NCI-H2227 treated with DMSO at 0.1 percent for 48 hours (cell line): ENCODE results near the gene RTL5.

Experiments used
- DNase-seq: peaks from one replicate; lab custom pipeline; 2025; lab: John Stamatoyannopoulos, UW

RTL5 gene

DNA sequence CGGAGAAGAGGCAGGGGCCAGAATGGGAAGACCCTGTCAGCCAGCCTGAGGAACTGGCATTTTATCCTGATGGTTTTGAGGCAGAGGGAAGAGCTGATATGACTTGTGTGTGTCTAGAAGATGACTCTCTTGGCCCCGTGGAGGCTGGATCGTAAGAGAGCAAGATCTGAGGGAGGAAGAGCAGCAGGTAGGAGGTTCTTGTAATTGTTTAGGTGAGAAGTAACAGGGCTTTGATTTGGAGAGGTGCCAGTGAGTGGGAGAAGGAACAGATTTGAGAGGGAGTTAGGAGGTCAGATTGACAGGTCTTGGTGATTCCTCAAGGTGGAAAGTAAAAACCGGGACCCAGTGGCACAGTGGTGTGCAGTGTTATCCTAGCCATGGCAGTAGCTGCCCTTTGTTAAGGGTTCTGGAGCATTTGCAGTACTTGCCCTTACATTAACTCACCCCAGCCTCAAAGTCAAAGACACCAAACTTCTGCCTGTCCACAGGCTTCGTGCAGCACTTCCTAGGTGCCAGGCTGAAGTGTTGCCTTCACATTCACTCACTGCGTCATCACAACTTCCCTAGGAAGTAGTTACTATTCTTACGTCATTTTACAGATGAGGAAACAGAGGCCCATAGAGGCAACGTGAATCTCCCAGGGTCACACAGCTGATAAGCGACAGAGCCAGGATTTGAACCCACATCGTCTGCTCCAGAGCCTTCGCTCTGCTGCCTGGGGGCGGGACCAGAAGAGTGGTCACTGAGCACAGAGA, 23.7 kb downstream of the RTL5 start:
- no peak for DNase-seq

DNA sequence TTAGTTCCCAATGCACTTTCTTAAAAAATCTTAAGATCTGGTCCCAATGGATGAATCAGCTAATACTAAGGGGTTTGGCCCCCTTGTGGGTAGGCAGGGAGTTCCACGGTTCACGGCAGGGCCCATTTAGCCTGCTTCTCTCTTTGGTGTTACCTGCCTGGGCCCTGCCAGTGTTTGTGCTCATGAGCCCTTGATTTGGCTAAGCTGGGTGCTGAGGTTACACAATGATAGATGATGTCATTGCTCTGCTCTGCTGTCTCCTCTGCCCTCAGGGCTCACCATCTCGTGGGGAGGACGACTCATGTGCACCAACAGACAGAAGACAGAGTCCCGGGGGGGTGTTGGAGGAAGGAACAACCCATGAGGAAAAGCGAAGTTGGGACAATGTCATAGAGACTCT, 24.4 kb downstream of the RTL5 start:
- DNase-seq: no peak

DNA sequence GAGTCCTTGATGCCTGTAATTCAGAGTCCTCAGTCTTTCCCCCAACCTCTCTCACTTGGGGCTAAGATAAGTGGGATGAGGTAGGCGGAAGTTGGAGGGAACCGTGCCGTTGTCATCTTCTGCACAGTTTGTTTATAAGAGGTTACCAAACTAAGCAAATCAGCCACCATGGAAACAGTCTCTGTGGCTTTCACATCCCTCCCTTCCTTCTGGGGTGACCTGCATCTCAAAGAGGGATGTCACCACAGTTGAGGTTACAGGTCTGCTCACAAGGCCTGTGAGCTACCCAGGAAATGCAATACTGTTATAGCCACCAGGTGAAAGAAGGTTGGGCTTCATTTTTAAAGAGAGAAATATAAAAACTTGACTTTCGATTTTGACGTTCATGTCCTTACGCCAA, 26.3 kb downstream of the RTL5 start:
- DNase-seq: no peak

DNA sequence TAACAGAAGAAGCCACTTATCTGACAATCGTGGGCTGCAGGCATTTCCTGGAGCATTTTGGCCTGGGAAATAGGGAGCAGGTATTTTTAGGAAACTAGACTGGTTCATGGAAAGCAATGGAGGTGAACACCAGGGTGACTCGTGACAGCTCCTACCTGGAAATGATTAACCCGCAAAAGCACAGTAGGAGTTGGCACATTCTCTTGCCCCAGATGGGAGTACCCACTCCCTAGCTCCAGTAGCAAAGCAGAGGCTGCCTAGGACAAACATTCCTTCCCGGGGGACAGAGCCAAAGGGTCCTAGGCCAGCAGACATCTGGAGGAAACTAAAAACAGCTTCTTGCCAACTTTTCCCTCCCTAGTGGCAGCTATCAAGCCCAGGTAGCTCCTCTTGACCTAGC, 29.0 kb downstream of the RTL5 start:
- no peak for DNase-seq

DNA sequence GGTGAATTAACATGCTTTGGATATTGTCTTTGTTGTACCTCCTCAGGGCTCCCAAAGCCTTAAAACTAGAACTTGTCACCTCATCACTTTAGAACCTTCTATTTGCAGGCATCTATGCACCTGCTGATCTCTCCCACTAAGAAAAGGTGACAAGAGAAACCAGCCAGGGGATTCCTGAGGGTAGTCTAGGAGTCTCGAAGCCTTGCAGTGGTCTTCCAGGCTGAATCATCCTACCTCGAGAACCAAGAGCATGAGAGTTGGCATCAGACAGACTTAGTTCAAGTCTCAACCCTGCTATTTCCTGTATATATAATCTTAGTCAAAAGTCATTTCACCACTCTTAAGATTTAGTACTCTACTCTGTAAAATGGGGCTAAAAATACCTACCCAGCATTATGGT, 29.6 kb downstream of the RTL5 start:
- no peak for DNase-seq

DNA sequence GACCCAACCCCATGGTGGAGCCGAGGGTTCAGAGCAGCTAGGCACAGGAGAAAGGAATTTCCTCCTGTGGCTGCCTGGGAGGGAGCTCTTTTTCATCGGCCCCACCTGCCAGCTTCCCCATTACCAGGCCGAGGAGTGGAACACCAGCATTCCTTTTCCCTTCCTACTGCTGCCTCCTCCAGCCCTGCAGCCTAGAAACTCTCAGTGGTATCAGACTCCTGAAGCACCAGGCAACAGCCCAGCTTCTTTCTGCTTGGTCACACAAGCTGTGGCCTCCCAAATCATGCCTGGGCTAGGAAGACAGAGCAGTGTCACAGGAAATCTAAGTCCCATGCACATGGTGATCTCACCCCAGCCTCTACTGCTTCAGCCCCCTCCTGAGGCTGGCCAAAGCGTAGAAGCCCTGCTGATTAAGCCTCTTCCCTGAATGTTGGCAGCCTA, 30.1 kb downstream of the RTL5 start:
- no peak for DNase-seq

DNA sequence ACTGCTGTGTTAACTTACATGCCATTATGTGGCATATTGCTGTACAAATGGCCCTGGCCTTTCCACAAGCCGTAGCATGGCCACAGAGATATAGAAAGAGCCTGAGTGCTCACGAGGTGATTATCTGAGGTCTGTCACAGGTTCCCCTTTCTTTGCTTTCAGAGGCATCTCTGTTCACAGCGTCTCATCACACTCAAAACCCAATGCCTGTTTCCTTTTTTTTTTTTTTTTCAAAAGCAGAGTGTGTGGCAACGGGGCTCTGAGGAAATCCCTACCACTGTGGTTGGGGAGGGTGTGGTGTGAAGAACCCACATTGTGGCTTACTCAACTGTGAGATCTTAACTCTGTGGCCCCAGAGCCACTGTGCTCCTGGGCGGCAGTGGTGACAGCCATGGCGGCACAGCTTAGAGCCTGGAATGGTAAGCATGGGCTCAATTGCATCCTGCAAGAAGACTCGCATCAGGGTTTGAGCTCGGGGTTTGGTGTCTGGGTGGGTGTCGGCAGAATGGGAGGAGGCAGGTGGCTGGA, 30.8 kb downstream of the RTL5 start:
- DNase-seq: no peak

DNA sequence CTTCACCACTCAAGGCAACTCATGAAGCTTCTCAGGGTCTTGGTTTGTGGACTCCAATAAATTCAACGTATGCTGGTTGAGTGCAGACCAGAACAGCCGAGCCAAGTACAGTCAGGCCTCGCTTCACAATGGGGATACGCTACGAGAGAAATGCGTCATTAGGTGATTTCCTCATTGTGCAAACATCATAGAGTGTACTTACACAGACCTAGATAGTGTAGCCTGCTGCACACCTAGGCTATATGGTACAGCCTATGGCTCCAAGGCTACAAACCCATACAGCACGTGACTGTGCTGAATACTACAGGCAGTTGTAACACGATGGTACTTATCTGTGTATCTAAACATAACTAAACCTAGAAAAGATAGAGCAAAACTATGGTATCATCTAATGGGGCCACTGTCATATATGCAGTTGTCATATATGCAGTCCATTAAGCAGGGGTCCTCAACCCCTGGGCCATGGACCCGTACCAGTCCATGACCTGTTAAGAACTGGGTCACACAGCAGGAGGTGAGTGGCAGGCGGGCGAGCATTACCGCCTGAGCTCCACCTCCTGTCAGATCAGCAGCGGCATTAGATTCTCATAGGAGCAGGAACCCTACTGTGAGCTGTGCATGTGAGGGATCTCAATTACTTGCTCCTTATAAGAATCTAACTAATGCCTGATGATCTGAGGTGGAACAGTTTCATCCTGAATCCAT, 31.5 kb downstream of the RTL5 start:
- DNase-seq: no peak

DNA sequence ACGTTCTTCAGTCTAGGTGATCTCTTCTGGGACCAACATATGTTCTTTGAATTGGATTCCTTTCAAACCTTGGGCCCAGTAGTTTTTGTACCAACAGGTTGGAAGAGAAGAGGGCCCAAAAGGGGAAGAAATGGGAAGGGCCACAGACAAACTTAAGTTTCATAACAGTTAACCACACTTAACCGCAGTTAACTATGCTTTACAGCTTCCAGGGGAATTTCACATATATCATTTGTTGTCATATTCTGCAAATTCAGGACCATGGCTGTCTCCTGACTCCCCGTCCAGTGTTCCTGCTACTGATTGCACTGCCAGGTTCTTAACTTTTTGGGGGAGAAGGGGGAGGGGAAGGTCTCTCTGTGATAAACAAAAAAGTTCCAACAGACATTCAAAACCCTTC, 34.6 kb downstream of the RTL5 start:
- no peak for DNase-seq

DNA sequence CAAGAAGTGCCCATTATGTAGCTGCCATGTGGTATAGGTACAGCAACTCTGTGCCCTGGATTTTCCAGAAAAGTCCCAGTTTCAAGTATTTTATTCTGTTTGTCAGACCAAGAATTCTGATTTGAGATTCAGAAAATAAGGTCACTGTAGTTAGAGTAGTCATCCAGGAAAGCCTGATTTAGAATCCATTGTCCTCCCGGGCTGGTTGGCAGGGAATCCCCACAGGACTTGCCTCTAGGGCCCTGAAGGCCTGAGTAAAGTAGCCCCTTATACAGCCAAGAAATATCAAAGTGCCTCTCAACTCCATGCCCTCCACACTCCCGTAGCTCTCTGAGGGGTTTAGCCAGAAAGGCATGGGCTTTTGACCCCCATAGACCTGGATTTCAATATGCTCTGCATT, 36.3 kb downstream of the RTL5 start:
- no peak for DNase-seq

DNA sequence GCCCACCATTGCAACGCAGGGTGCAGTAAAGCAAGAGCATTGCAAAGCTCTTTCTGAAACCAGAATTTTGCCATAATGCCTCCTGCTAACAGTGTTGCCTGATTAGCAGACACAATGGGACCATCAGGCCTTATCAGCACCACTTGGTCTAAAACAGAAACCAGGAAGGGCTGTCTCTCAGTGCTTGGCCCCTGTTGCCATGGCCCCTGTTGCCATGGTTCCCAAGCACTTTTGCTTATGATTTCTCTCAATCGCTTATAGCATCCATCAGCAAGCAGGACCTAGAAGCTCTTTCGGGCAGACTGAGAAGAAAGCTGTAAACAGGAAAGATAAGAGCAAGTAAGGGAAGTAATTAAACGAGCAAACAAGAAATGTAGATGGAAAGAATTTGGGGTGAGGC, 36.8 kb downstream of the RTL5 start:
- peak; percentile 67 for DNase-seq

DNA sequence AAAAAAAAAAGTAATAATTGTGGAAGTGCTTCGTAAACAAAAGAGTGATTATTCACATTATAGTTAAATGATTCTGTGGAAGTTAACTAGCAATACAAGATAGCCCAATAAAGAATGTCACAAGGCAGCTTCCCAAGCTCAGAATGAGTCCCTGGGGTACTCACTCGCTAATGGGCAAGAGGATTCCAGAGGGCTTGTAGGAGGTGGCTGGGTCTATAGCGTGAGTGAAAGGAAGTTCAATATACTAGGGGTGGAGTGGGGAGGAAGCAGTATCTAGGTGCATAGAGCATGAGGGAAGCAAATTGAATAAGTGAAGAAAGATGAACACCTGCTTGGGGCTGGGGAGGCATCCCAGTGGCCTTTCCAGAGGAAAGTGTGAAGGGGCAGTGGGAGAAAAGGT, 42.5 kb downstream of the RTL5 start:
- no peak for DNase-seq

DNA sequence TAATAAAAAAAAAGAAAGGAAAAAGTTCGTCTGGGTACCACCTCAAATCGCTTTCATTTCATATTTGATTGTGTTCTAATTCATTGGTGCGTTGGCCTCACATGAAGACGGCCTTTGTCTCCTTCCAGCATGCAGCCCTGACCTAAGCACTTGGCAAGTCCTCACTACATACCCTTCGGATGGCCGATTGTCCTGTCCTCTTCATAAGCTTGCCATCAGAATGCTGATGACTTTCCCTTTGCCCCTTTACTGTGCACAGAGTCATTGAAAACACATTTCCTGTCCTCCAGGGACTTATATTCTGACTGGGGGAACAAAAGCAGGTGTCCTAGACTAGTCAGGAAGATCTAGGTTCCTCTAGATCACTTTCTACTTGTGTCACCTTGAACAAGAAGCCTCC, 43.0 kb downstream of the RTL5 start:
- no peak for DNase-seq

DNA sequence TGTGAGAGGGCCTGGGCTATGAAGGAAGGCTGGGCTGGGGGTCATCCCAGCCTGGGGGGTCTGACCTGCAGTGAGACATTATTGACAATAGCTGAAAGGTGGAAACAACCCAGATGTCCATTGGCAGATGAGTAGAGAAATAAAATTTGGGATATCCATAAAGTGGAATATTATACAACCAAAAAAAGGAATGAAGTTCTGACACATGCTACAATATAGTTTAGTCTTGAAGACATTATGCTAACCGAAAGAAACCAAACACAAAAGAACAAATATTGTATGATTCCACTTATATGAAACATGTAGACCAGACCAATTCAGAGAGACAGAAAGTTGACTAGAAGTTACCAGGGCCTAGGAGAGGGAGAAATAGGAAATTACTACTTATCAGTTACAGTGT, 44.7 kb downstream of the RTL5 start:
- DNase-seq: no peak

DNA sequence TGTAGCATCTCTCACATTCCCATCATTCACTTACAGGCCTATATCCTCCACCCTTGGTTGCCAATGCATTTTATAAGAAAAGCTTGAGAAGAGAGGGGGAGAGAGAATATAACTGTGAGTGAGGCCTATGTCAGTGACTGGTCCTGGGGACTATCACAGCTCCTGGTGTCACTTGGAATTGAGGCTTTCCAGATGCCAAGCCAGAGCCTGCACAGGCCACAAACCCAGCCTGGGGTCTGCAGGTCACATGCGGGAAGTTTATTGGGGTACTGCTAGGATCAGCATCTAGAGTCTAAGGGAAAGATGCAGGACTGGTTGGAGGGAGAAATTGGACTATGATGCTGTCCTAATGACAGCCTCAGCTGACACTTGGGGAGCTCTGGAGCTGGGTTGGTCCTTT, 47.6 kb downstream of the RTL5 start:
- no peak for DNase-seq

DNA sequence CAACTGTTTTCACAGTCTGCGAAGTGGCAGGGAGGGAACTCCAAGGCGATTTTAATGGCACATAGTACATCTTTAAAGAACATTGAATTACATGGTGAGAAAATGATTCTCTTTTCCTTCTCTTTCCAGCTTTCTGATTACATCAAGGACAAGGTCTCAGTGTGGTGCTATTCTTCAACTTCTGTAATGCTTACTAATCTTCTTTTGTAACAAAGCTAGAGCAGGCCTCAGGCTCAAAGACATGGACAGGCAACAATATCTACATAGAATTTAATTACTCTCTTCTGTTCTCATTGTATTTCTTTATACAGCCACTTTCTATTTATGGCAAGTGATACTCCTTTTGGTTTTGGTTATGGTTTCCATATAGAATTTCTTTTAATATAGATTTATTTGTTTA, 48.4 kb downstream of the RTL5 start:
- no peak for DNase-seq

DNA sequence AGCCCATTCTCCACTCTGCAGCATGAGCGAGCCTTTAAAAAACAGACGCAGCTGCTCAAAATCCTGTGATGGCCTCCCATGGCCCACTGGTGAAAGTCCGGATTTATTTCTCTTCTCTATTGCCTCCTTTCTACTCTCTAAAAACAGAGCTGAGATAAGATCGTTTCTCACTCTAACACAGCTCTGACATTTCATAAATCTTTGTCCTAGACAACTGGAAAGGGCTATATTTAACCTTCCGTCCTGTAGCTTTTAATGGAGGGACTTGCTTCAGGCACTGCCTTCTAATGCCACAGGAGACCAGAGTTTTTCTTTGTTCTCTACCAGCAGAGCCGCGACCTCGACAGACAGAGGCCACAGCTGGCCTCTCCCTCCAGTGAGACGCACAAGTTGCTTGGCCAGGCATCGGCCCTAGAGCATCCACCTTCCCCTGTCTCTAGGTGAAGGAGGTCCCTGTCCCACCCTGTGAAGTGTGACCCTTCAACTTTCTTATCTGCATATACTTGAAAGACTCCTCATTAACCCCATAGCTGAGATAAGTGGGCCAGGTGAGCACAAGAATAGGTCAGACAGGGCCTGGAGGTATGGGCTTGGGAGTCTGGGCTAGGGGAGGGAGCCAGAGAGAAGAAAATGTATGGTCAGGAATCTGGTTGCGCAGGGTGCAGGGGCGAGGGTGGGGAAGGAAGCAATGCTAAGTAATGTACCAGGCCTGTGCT, 50.0 kb downstream of the RTL5 start:
- DNase-seq: peak; percentile 66

DNA sequence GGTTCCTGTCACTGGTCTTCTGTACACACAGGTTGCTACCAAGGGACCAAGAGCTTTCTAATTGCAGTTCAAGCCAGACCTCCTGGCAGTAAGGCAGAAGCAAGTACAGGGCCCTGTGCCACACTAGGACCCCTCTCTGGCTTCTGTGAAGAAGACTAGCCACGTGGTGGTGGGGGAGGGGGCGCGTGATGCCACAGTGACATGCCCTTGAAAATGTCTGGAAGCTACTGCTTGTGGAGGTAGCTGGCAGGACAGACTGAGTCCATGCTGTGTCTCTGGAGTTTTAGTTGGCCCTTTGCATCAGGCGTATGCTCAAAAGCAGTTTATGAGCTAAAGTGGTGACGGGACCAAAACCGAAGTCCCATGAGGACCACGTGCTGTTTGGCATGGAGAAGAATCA, 50.9 kb downstream of the RTL5 start:
- DNase-seq: no peak

DNA sequence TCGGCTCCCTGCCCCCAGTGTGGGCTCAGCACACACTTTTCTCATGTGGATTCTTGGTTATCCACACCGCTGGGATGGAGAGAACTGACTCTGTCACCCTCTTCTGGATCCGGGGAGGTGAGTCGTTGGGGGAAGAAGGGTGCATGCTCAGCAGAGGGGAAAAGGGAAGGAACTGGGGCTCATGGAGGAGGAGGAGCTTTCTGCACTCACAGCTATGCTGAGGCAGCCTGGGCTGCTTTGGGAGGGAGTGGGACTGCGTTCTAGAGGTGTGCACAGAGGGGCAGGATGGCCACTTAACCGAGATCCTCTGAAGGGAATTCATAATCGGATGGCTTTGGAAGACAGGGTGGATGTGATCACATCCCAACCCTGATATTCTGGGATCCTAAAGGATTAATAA, 51.6 kb downstream of the RTL5 start:
- DNase-seq: no peak

DNA sequence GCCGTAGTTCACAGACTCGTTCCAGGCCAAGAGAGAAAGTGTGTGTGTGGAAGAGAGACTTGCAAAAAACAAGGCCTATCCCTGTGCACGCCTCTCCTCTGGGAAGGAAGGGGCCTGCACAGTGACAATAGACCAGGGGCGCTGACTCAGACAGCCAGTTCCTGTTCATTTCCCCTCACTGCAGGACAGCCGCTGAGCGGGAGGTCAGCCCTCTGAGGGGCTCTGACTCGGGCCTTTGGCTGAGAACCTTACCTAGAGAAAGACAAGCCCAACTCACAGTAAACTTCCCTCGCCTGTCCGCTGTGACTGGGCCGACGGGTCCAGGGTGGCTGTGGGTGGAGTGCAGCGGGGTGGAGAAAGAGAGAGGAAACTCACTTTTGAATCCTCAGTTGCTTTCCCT, 52.1 kb downstream of the RTL5 start:
- DNase-seq: no peak

DNA sequence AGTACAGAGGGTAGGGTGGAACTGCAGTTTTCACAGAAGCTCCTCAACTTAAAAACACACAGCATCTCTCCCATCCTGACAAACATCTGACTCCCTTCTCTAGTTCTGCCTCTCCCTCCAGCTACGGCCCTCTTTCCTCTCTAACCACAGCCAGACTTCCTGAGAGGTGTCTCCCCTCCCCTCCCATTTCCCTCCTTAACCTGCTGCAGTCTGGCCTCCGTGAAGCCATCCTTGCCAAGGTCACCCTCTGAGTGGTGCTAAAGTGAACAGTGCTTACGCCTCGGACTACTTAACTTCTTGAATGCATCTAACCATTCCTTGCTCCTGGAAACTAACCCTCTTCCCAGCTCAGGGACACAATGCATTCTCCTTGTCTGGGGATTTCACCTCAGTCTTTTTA, 53.3 kb downstream of the RTL5 start:
- no peak for DNase-seq
